Lower leg skin (tissue), 4 donors: Measurements from ENCODE around the gene CIAPIN1. TPM values are rescaled to one million over a fixed set of nuclear protein-coding genes. Genes with fewer than 3 reads are reported as not detected.

Experiments used
- DNase-seq, 2 donors: peaks; one replicate each; pipeline ENCODE4 v3.0.0-alpha.2; 2019; ENCODE audit warnings: low spot score in 2 of 2
- H3K4me3 ChIP-seq: fragments of 200-600 bp; sonication (generic); 2 replicates; pipeline ENCODE4 v1.5.1; 2017; ENCODE audit warnings: mild to moderate bottlenecking, low read depth; ENCODE audit not compliant: poor library complexity, severe bottlenecking
- CTCF ChIP-seq, 3 donors: fragments of 450-650 bp; IDR thresholded peaks; one replicate each; pipeline ENCODE4 v1.5.1; 2016; ENCODE audit warnings: antibody characterized with exemption in 3 of 3, mild to moderate bottlenecking in 3 of 3, moderate library complexity in 2 of 3
- POLR2A ChIP-seq, 2 donors: fragments of 450-650 bp; IDR thresholded peaks; one replicate each; pipeline ENCODE4 v1.6.1; 2016 to 2017; ENCODE audit warnings: antibody characterized with exemption in 2 of 2, mild to moderate bottlenecking in 1 of 2, moderate library complexity in 1 of 2
- WGBS, 2 donors: methylation state at CpG; one replicate each; pipeline ENCODE4 v1.1.5; 2018; 5-methylcytosine and 5-hydroxymethylcytosine counted together
- intact Hi-C: fragments of 100-400 bp; cut with DNase I; formaldehyde crosslinking; loops from one replicate; pipeline ENCODE4 v1.15.0; 2023; ENCODE audit warnings: low total_unique reads
- total RNA-seq, 4 donors: library from RNA; depleted of rRNA; stranded (reverse); fragments of >200 nt; gene quantifications; one replicate each; pipeline ENCODE4 v1.1.0, GENCODE V29; 2016

Gene CIAPIN1
- total RNA-seq, 4 donors from 2014 or later = 20.9 to 40.8 (median 30.7) TPM

- intact Hi-C loops = no loop called here
- DNase-seq = peak in 1 of 2 donors; percentile 82
- no peak overlapping the region for H3K4me3 ChIP-seq
- no peak for TF ChIP-seq POLR2A (IDR thresholded peaks at IDR 0.05)
- no peak for TF ChIP-seq CTCF (IDR thresholded peaks at IDR 0.05)
- 62 to 63% methylated on average over 8 of the region's 8 CpGs for WGBS, 2 donors
These were observed 63.6 kb downstream of the CIAPIN1 start for GRCh38 chr16:57383276-57384247.

- WGBS, 2 donors = 92% methylated on average over 7 to 9 of the region's 16 CpGs
- no peak overlapping the region for H3K4me3 ChIP-seq
- peak in 1 of 2 donors; percentile 82 for DNase-seq
- TF ChIP-seq CTCF (IDR thresholded peaks at IDR 0.05) (no peak), POLR2A (IDR thresholded peaks at IDR 0.05) (no peak)
- intact Hi-C loops = no loop called here
These were observed 64.5 kb downstream of the CIAPIN1 start for GRCh38 chr16:57382535-57383275.

- DNase-seq = no peak
- no peak overlapping the region for H3K4me3 ChIP-seq
- WGBS, 2 donors = 91 to 92% methylated on average over 27 to 32 of the region's 35 CpGs
- intact Hi-C loops = no loop called here
- TF ChIP-seq CTCF (IDR thresholded peaks at IDR 0.05) (no peak), POLR2A (IDR thresholded peaks at IDR 0.05) (no peak)
These were observed 65.2 kb downstream of the CIAPIN1 start for GRCh38 chr16:57381791-57382534.

- no peak overlapping the region for H3K4me3 ChIP-seq
- peak in 1 of 2 donors; percentile 86 for DNase-seq
- 66 to 67% methylated on average over 8 of the region's 8 CpGs for WGBS, 2 donors
- intact Hi-C loops = no loop called here
- TF ChIP-seq CTCF (IDR thresholded peaks at IDR 0.05) (no peak), POLR2A (IDR thresholded peaks at IDR 0.05) (no peak)
These were observed 66.3 kb downstream of the CIAPIN1 start for GRCh38 chr16:57380671-57381462.

- 69 to 74% methylated on average over 10 of the region's 10 CpGs for WGBS, 2 donors
- no peak for DNase-seq
- TF ChIP-seq CTCF (IDR thresholded peaks at IDR 0.05) (no peak), POLR2A (IDR thresholded peaks at IDR 0.05) (no peak)
- H3K4me3 ChIP-seq = no peak overlapping the region
- intact Hi-C loops = no loop called here
These were observed 67.6 kb downstream of the CIAPIN1 start for GRCh38 chr16:57379579-57379978.
